Measurements from ENCODE around the gene CRABP2.

Gene CRABP2

GRCh38 chr1:156670359-156670758 is 35.0 kb downstream of the CRABP2 start:
- no peak for DNase-seq (ENCODE audit: low read depth in 2 of 2)

GRCh38 chr1:156669794-156670193 is 35.6 kb downstream of the CRABP2 start:
- DNase-seq (ENCODE audit: low read depth in 2 of 2) = no peak

GRCh38 chr1:156668801-156669637 is 36.4 kb downstream of the CRABP2 start:
- no peak for DNase-seq (ENCODE audit: low read depth in 2 of 2)

GRCh38 chr1:156667968-156668709 is 37.2 kb downstream of the CRABP2 start:
- no peak for DNase-seq (ENCODE audit: low read depth in 2 of 2)

- DNase-seq (ENCODE audit: low read depth in 2 of 2) = no peak
These were observed 37.8 kb downstream of the CRABP2 start for GRCh38 chr1:156667610-156667967.

- no peak for DNase-seq (ENCODE audit: low read depth in 2 of 2)
These were observed 38.3 kb downstream of the CRABP2 start for GRCh38 chr1:156666862-156667609.

GRCh38 chr1:156665539-156665938 is 39.8 kb downstream of the CRABP2 start:
- no peak for DNase-seq (ENCODE audit: low read depth in 2 of 2)

- DNase-seq (ENCODE audit: low read depth in 2 of 2) = no peak
These were observed 40.5 kb downstream of the CRABP2 start for GRCh38 chr1:156664767-156665411.

GRCh38 chr1:156664046-156664766 is 41.2 kb downstream of the CRABP2 start:
- no peak for DNase-seq (ENCODE audit: low read depth in 2 of 2)

- no peak for DNase-seq (ENCODE audit: low read depth in 2 of 2)
These were observed 42.2 kb downstream of the CRABP2 start for GRCh38 chr1:156663178-156663577.

- no peak for DNase-seq (ENCODE audit: low read depth in 2 of 2)
These were observed 42.7 kb downstream of the CRABP2 start for GRCh38 chr1:156662800-156663055.

GRCh38 chr1:156662005-156662799 is 43.2 kb downstream of the CRABP2 start:
- no peak for DNase-seq (ENCODE audit: low read depth in 2 of 2)

GRCh38 chr1:156660752-156661112 is 44.7 kb downstream of the CRABP2 start:
- DNase-seq (ENCODE audit: low read depth in 2 of 2) = no peak

GRCh38 chr1:156659988-156660751 is 45.2 kb downstream of the CRABP2 start:
- peak; percentile 90 to 95 for DNase-seq (ENCODE audit: low read depth in 2 of 2)

GRCh38 chr1:156659661-156659987 is 45.8 kb downstream of the CRABP2 start:
- no peak for DNase-seq (ENCODE audit: low read depth in 2 of 2)

GRCh38 chr1:156658945-156659574 is 46.3 kb downstream of the CRABP2 start:
- DNase-seq (ENCODE audit: low read depth in 2 of 2) = no peak

- no peak for DNase-seq (ENCODE audit: low read depth in 2 of 2)
These were observed 46.9 kb downstream of the CRABP2 start for GRCh38 chr1:156658496-156658895.

- DNase-seq (ENCODE audit: low read depth in 2 of 2) = no peak
These were observed 47.6 kb downstream of the CRABP2 start for GRCh38 chr1:156657741-156658319.

Measured in stimulated activated CD8-positive, alpha-beta memory T cell treated with anti-CD3 and anti-CD28 coated beads, Interleukin-15, amount 100 ng/mL, for 48 hours (primary cell).